Epithelial cell of prostate (primary cell): ENCODE results near the gene ARID5B.
A peak's percentile ranks its signal among the peaks of the same experiment; 100 is the strongest.

Source experiments
- DNase-seq: peaks from one replicate; pipeline ENCODE4 v3.0.0-alpha.2; 2011; ENCODE audit warnings: low read depth, low spot score
- H3K27ac ChIP-seq: fragments of 450-650 bp; 2 replicates; pipeline ENCODE4 v1.5.1; 2017; ENCODE audit warnings: mild to moderate bottlenecking

The ARID5B gene

DNA sequence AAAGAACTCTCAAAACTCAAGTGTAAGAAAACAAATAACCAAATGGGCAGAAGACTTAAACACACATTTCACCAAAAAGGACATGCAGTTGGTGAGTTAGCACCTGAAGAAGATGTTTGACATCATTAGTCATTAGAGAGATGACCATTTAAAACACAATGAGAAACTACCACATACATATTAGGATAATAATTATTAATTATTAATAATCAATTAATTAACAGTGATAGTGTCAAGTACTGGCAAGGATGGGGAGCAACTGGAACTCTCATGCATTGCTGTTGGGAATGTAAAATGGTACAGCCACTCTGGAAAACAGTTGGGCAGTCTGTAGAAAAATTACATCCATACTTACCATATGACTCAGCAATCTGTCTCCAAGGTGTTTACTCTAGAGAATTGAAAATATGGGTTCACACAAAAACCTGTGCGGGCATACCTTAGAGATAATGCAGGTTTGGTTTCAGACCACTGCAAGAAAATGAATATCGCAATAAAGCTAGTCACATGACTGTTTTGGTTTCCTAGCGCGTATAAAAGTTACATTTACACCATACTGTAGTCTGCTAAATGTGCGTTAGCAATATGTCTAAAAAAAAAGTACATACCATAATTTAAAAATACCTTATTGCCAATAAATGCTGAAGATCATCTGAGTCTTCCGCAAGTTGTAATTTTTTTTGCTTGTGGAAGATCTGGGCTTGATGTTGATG, 30.3 kb downstream of the ARID5B start:
- H3K27ac ChIP-seq: peak overlapping the region; percentile 34
- DNase-seq: no peak

DNA sequence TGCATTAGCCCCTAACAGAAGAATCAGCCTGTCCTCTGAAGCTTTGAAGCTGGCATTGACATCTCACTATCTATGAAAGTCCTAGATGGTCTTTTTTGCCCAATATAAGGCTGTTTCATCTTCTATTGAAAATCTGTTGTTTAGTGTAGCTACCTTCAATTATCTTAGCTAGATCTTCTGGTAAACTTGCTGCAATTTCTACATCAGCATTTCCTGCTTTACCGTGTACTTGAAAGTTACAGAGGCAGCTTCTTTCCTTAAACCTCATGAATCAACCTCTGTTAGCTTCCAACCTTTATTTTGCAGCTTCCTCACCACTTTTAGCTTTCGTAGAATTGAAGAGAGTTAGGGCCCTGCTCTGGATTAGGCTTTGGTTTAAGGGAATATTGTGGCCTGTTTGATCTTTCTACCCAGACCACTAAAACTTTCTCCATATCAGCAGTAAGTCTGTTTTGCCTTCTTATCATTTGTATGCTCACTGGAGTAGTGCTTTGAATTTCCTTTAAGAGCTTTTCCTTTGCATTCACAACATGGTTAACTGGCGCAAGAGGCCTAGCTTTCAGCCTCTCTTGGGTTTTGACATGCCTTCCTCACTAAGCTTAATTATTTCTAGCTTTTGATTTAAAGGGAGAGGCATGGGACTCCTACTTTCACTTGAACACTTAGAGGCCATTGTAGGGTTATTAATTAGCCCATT, 32.5 kb downstream of the ARID5B start:
- no peak for DNase-seq
- H3K27ac ChIP-seq: no peak overlapping the region

DNA sequence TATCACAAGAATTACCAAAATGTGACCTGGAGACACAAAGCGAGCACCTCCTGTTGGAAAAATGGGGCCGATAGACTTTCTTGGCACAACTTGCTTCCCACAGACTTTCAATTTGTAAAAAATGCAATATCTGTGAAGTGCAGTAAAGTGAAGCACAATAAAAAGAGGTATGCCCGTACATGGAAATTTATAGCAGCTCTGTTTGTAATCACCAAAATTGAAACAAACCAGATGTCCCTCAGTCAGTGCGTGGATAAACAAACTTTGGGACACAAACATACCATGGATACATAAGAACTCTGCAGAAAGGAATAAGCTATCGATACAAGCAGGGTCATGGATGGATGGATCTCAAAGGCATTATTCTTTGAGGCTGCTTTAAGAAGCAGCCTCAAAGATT, 33.6 kb downstream of the ARID5B start:
- no peak for DNase-seq
- H3K27ac ChIP-seq: no peak overlapping the region

DNA sequence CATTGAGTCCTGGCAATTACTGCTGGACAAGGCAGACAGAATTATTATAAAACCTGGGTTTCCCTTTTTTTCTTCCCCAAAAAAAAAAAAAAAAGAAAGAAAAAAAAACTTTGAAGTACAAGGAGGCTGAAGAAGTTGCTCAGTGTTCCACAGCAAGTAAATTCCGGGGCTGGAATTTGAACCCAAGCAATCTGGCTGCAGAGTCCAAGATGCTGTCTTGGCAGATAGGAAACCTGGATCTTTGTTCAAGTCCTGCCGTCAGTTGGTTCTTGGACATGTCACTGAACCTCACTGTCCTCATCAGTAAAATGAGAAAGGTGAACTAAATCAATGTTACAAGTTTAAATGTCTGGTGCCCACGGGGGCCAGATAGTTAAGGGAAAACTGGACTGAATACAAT, 35.3 kb downstream of the ARID5B start:
- peak overlapping the region; percentile 91 for H3K27ac ChIP-seq

DNA sequence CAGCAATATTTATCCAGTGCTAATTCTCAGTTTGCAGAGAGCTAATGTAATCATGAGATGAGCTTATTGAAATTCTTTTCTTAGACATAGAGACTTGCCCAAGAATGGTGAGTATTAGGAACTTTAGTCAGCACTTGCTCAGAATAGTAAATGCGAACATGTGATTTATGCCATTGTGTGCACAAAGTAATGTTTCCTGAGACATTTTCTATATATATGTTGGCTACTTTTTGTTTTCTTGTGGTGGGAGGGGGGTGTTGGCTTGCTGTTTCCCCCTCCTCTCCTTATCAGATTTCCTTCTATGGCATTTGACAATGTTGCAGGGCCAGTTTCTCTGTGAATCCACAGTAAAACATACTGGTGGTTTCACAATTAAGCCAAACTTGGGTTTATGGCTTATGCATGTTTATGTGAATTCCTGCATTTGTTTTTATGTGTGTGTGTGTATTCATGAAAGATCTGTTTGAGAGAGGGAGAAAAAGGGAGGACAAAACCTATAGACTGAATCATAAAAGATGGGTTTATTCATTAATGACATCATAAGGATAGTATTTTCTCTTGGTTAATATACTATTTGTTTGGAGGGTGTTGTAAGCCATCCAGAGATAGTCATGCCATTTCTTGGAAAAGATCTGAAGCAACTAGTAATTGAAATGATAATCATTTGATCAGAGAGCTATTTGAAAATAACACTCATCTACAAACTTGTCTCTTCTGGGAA, 36.3 kb downstream of the ARID5B start:
- H3K27ac ChIP-seq: peak overlapping the region; percentile 91
- peak; percentile 60 for DNase-seq

More for the DNA sequence above, 35.3 kb downstream of the ARID5B start:
- no peak for DNase-seq

DNA sequence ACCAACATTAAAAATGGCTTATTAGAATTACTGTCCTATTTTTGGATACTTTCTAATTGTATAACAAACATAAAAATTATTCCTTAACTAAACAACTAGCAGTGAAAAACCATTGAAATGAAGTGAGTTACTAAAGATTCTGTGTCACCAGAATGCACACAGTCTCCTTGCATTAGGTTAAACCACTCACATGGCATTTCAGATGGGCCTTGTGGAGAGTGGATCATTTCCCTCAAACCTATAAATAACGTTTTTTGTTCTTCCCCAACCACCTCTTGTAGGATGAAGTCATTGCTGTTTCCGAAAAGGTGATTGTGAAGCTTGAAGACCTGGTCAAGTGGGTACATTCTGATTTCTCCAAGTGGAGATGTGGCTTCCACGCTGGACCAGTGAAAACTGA, 38.4 kb downstream of the ARID5B start:
- no peak for DNase-seq
- peak overlapping the region; percentile 91 for H3K27ac ChIP-seq

DNA sequence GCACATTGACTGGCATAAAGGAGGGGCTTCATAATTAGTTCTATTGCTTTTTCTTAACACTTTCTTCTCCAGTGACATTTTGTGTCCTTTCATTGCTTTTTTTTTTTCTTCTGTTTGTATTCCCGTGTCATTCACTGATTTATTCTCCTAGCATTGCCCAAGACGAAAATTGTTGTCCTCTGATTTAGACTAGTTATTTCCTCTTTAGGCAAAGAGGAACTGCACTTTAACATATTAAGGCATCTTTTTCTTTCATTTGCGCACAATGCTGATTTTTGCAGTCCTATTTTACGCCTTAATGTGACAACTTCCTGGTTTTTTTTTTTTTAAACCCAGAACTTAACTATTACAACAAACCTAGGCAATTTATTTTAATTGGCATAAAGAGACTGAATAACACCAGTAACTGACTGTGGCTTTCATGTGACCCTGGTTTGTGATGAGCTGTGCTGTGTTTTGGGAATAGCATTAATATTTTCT, 39.7 kb downstream of the ARID5B start:
- no peak for DNase-seq
- H3K27ac ChIP-seq: no peak overlapping the region

DNA sequence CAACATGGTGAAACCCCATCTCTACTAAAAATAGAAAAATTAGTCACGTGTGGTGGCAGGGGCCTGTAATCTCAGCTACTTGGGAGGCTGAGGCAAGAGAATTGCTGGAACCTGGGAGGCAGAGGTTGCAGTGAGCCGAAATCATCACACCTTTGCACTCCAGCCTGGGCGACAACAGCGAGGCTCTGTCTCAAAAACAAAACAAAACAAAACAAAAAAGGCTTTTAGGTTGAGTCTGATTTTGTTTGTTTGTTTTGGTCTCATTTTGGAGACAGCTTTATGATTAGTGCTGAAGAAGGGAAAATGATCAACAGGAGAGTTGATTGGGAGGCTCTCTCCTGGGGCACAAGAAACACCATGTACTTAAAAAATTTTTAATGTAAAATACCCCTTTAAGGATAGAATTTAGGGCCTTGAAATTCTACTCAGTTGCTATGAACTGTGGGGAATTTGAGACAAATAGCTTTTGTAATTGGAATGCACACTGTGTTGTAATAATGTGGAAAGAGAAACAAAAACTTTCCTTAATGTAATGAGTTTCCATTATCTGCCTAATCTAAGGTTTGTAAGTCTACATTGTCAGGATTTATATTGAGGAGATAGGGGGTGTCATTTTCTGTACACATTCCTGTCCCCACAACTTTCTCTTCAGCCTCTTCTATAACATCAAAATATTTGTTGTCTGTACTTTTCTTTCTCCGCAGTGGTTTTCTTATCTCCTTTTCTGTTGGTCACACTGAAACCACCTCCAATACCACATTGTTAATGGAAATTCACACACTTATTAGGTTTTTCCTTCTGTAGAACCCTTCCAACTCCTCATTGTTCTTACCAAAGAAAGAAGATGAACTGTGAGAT, 41.3 kb downstream of the ARID5B start:
- no peak for DNase-seq
- H3K27ac ChIP-seq: peak overlapping the region; percentile 96

DNA sequence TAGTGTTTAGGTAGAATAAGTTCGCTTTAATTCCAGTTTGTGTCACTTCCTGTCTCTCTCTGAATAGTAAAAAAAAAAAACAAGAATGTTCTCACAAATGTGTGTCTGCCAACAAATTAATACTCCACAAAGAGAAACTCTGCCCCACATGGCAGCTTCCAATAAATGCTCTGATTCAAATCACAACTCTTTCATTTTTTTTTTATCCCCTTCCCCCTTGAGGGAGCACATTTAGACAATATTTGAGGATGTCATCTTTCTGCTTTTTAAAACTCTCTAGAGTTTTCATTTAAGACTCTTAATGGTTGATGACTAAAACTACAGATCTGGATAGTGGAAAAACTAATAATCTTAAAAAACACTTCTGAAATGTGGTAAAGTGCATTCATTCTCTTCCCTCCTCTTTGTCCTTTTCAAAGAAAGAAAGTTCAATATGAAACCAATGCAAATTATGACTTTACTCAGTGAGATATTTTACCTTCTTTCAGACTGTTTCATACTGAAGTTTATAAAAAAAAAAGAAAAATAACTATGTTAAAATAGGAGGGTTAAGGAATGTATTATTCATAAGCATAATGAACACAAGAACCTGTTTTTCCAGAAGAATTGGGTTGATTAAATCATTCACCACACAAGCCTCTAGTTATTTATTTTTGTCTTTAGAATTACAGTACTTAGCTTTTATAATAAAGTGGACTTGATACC, 42.3 kb downstream of the ARID5B start:
- peak overlapping the region; percentile 96 for H3K27ac ChIP-seq
- peak; percentile 39 for DNase-seq

DNA sequence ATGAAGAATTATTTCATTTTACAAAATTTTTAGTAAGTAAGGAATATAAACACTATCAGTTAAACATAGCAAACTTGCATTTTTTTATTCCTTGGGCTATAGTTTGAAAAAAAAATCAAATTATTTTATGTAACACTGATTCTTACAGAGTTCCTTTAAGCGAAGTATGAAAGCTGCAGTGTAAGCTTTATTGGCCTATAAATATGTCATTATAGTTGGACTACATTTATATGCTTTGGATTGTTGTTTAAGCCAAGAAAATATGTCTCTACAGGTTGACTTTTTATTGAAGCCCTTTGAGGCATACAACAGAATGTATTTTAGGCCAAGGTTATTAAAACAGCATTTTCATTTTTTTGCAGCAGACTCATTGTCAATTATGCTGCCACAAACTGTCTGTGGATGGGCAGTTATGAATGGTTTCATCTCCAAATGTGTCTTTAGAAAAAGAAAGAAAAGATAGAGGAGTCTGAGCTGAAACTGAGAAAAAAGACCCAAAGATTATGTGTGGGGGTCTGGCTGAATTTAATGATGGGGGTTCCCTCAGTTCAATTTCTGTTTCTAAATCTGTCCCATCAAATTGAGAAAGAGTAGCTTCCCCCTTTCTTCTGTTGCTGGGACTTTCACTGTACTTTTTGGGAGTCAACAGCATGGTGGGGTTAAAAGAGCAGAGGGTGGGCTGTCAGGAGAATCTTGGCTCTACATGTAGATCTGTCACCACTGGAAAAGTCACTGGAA, 43.1 kb downstream of the ARID5B start:
- no peak for DNase-seq
- H3K27ac ChIP-seq: peak overlapping the region; percentile 96

DNA sequence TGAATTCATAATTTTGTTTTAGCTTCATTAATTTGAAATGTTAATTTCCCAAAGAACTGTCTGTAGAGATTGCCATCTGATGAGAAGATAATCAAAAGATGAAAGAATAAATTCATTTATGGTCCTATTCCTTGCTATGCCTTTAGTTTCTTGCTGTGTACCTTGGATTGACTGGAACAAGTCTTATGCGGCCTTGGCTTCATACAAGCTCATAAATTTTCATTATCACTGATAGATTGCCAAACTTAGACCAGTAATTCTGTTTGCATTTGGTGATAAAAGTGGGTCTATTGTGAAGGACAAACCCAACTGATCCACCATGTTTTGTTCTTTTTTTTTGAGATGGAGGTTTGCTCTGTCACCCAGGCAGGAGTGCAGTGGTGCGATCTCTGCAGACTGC, 48.2 kb downstream of the ARID5B start:
- H3K27ac ChIP-seq: no peak overlapping the region
- DNase-seq: no peak

DNA sequence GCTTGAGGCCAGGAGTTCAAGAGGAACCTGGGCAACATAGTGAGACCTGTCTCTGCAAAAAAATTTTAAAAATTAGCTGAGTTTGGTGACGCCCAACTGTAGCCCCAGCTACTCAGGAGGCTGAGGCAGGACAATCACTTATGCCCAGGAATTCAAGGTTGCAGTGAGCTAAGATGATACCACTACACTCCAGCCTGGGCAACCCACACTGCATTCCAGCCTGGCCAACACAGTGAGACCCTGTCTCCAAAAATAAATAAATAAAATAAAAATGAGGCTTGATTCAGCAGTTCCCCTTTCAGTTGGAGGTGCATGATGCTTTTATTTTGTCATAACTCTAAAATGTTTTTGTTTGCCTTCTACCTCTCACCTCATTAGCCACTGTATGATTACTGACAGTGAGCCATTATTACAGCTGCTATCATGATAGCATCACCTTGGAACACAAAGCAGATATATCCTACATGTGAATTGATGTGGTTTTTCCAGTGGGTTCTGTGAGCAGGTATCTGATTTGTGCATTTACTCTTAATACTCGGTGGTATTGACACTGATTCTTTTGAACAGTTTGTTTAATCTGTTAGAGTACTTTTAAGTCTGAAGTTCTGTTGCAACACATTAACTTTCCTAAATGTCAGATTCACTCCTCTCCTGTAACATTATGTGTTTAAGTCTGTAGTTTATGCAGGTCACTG, 49.1 kb downstream of the ARID5B start:
- H3K27ac ChIP-seq: no peak overlapping the region
- no peak for DNase-seq

DNA sequence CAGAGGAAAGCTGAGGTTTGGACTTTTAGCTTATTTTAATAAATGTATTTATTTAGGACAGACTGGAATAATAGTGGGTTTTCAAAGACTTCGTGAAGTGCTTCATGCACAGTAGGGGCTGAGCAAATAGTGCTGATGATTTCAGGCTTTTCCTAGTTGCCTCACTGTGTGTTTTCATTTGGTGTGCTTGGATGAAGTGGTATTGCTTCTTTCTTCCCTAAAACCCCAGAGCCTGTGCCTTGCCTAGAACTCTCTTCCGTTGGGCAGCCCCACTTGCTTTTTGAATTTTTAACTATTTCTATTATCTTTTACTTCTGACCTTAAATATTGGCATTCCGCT, 49.6 kb downstream of the ARID5B start:
- DNase-seq: no peak

DNA sequence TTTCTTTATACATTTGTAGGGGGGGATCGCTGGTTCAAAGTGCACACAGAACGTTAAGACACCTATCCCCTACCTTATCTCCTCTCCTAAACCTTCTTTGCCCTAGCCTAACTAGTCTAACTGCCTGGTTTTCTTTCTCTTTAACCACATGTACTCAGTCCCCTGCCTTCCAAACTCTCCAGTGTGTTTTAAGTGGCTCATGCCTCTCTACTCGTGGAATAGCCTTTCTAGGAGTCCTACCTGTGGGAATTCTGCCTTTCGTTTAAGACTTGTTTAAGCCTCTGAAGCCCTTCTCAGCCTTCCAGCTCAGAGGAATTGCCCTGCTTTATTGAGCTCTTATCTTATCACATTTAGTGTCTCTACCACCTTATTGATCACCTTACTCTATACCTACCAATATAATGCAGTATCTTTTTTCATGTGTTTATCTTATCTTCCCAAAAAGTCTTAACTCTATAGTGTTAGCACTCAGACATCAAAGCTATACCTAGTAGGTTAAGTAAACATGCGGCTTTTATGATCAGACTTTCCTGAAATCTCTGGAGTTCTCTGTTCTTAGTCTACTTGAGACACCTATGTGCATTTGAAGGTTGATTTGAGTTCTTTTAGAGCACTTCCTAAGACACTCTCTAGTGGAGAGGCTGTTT, 50.7 kb downstream of the ARID5B start:
- DNase-seq: no peak
- no peak overlapping the region for H3K27ac ChIP-seq

More for the DNA sequence above, 49.6 kb downstream of the ARID5B start:
- H3K27ac ChIP-seq: no peak overlapping the region

DNA sequence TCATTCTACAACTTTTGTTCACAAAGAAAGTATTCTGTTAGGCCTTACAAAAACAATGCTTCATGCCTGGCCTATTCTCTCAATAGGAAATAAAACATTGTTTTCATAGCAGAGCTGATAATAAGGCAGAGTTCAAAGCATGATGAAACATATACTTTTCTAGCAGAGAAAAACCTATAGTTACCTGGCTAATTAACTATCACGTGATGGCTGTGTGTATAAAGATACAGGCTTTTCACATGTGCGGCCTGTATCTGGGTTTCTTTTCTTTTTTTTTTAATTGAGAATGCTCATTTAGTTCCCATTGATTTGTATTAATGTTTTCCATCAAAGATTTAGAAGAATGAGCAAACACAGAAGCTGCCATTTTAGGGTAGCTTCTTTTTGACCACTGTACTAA, 51.7 kb downstream of the ARID5B start:
- no peak for DNase-seq
- no peak overlapping the region for H3K27ac ChIP-seq

DNA sequence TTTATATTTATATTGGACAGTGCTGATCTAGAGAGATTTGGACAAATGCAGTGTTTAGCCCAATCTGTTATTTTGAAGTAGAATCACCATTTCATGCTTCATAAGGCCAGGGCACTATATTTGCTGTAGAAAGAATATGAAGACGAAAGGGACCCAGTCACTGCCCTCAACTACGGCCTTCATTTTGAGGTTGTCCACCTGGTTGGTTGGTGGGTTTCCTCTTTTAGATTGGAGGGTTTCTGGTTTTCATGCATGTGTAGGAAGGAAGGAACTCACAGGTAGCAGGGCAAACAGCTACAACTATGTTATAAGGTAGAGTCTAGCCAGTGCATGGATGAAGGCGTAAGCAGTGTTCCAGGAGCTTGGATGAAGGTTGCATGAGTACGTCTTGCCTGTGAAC, 56.3 kb downstream of the ARID5B start:
- no peak overlapping the region for H3K27ac ChIP-seq
- no peak for DNase-seq

DNA sequence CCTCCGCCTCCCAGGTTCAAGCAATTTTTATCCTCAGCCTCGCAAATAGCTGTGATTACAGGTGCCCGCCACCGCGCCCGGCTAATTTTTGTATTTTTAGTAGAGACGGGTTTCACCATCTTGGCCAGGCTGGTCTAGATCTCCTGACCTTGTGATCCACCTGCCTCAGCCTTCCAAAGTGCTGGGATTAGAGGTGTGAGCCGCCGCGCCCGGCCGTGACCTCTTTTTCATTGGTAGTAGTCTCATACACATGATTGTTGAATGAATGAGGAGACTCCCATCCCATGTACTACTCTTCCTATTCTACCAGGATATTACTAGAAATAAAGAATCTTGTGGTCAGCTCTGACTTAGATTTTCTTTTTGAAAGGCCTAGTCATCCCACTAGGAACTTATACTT, 56.8 kb downstream of the ARID5B start:
- no peak overlapping the region for H3K27ac ChIP-seq
- no peak for DNase-seq

DNA sequence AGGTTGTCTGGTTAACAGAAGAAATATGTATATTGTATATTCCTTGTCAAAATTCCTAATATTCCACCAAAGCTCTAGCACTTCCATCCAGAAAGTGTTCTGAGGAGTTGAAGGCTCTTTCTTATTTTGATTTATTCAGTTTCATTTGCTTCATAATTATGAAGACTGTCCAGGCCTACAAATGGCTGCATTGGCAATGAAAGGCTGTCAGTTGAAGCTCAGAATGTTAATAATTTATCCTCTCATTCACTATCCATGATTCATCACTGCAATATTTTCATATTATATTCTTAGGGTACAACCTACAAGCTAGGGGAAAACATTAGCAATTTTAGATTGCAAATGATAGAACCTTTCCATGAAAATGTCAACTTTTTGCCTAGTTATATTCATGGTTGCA, 57.3 kb downstream of the ARID5B start:
- H3K27ac ChIP-seq: no peak overlapping the region
- no peak for DNase-seq
